HUES64 (cell line): ENCODE measurements around the gene SLC12A5.

ENCODE experiments used
- H3K27ac ChIP-seq: 2 replicates; pipeline ENCODE4 v1.7.0; 2013; ENCODE audit warnings: low read depth, low read length, inconsistent platforms
- H3K27me3 ChIP-seq: 2 replicates; pipeline ENCODE4 v1.6.1; 2013; ENCODE audit warnings: mild to moderate bottlenecking, low read length; ENCODE audit not compliant: insufficient read depth
- H3K36me3 ChIP-seq: 2 replicates; pipeline ENCODE4 v1.6.1; 2013; ENCODE audit warnings: mild to moderate bottlenecking, low read length; ENCODE audit not compliant: insufficient read depth
- H3K4me1 ChIP-seq: 2 replicates; pipeline ENCODE4 v1.6.1; 2013; ENCODE audit warnings: mild to moderate bottlenecking, low read length, moderate library complexity; ENCODE audit not compliant: insufficient read depth
- H3K4me3 ChIP-seq: 2 replicates; pipeline ENCODE4 v1.5.1; 2013; ENCODE audit warnings: mild to moderate bottlenecking, low read length, moderate library complexity
- H3K9ac ChIP-seq: 2 replicates; pipeline ENCODE4 v1.6.1; 2013; ENCODE audit warnings: mild to moderate bottlenecking, low read depth, low read length
- H3K9me3 ChIP-seq: 2 replicates; pipeline ENCODE4 v1.6.1; 2013; ENCODE audit warnings: low read depth, low read length; ENCODE audit not compliant: insufficient read depth
- WGBS: fragments of 150-250, 120-280 bp; methylation state at CpG from one replicate; pipeline ENCODE4 v1.1.7; 2013; ENCODE audit warnings: missing lambda C conversion rate; 5-methylcytosine and 5-hydroxymethylcytosine counted together

Gene SLC12A5

GRCh38 chr20:46046588-46047310 lies 17.7 kb downstream of the SLC12A5 start:
- Histone ChIP-seq H3K4me1 (no peaks in the 10 kb centered on the region), H3K27ac (no peak overlapping the region), H3K36me3 (no peaks in the 10 kb centered on the region), H3K27me3 (peaks cover 4% of the 10 kb centered on the region; the same call in 1 of the 2 replicates), H3K4me3 (no peak overlapping the region), H3K9ac (no peak overlapping the region), H3K9me3 (no peaks in the 10 kb centered on the region)
- 90% methylated on average over 8 of the region's 8 CpGs for WGBS

DNA sequence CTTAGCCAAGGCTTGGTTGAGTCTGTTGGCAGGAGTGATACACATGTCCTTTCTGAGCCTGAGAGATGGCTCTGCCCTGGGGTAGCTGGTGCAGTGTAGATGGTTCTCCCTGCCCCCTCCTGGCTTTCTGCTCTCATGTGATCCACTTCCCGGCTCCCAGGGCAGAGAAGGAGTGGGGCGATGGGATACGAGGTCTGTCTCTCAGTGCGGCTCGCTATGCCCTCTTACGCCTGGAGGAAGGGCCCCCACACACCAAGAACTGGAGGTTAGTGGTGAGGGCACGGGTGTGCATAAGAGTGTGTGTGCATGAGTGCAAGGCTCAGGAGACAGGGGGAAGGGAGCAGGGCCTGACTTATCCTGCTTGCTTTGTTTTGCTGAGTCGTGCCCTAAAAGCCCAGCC lies 18.8 kb downstream of the SLC12A5 start:
- Histone ChIP-seq H3K27me3 (no peaks in the 10 kb centered on the region), H3K9ac (no peak overlapping the region), H3K27ac (no peak overlapping the region), H3K36me3 (no peaks in the 10 kb centered on the region), H3K9me3 (no peaks in the 10 kb centered on the region), H3K4me1 (no peaks in the 10 kb centered on the region), H3K4me3 (no peak overlapping the region)
- 79% methylated on average over 8 of the region's 8 CpGs for WGBS

DNA sequence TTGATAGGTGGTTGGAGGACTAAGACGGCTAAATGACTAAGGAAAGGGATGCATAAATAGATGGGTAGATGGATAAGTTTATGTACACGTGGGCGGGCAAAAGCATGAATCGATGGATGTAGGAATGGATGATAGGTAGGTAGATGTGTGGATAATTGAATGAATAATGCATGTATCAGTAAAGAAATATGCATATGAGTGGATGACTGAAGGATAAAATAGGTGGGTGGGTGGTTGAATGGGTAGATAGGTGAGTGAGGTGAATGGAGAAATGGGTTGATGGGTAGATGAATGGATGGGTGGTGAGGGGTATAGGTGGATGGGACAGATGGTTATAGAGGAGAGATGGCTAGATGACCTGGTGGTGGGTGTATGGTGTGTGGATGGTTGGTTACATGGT lies 20.2 kb downstream of the SLC12A5 start:
- Histone ChIP-seq H3K4me3 (no peak overlapping the region), H3K27me3 (peaks cover 8% of the 10 kb centered on the region), H3K36me3 (no peaks in the 10 kb centered on the region), H3K9ac (no peak overlapping the region), H3K4me1 (no peaks in the 10 kb centered on the region), H3K9me3 (no peaks in the 10 kb centered on the region), H3K27ac (no peak overlapping the region)
- WGBS = 89% methylated on average over 4 of the region's 4 CpGs

DNA sequence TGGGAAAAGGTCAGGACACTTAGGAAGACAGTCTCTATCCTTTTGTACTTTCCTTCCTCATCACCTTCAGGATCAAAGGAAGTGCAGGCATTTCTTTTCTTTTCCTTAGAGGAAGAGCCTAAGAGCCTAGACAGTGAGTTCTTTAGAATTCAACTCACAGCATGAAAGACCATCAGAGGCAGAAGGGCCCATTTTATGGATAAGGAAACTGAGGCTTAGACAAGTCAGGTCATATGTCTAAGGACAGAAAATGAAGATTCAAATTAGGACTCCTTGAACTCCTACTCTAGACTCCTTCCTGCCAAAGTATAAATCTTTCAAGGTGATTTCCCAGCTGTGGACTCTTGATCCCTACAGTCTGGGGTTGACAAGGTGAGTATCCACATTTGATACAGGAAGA lies 20.8 kb downstream of the SLC12A5 start:
- H3K27me3 ChIP-seq = peaks cover 14% of the 10 kb centered on the region

GRCh38 chr20:46050444-46050843 lies 21.4 kb downstream of the SLC12A5 start:
- no peaks in the 10 kb centered on the region for H3K4me1 ChIP-seq
- no peaks in the 10 kb centered on the region for H3K36me3 ChIP-seq
- no peaks in the 10 kb centered on the region for H3K9me3 ChIP-seq
- H3K4me3 ChIP-seq = no peak overlapping the region
- no peak overlapping the region for H3K27ac ChIP-seq
- peaks cover 20% of the 10 kb centered on the region for H3K27me3 ChIP-seq
- H3K9ac ChIP-seq = no peak overlapping the region
- 70% methylated on average over 10 of the region's 10 CpGs for WGBS

More for the DNA sequence above, 20.8 kb downstream of the SLC12A5 start:
- no peak overlapping the region for H3K4me3 ChIP-seq
- no peaks in the 10 kb centered on the region for H3K9me3 ChIP-seq
- H3K27ac ChIP-seq = no peak overlapping the region
- no peak overlapping the region for H3K9ac ChIP-seq
- H3K36me3 ChIP-seq = no peaks in the 10 kb centered on the region
- no peaks in the 10 kb centered on the region for H3K4me1 ChIP-seq

DNA sequence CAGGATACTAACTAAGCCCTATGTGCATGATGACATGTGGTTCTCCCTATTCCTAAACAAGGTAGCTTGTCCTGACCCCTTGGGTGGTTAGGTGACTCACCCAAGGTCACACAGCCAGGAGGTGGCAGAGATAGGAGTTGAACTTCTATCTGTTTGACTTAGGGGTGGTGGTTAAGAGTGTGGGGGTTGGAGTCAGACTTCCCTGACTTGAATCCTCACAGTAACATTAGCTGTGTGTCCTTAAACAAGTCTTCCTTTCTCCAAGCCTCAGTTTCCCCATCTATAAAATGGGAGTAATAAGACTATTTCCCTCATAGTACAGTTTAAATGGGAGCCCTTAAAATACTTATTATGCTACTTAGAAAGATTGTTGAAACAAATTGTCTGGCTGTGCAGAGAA lies 21.9 kb downstream of the SLC12A5 start:
- Histone ChIP-seq H3K4me3 (no peak overlapping the region), H3K27ac (no peak overlapping the region), H3K9ac (no peak overlapping the region), H3K9me3 (no peaks in the 10 kb centered on the region), H3K36me3 (no peaks in the 10 kb centered on the region), H3K4me1 (no peaks in the 10 kb centered on the region), H3K27me3 (peaks cover 25% of the 10 kb centered on the region)

DNA sequence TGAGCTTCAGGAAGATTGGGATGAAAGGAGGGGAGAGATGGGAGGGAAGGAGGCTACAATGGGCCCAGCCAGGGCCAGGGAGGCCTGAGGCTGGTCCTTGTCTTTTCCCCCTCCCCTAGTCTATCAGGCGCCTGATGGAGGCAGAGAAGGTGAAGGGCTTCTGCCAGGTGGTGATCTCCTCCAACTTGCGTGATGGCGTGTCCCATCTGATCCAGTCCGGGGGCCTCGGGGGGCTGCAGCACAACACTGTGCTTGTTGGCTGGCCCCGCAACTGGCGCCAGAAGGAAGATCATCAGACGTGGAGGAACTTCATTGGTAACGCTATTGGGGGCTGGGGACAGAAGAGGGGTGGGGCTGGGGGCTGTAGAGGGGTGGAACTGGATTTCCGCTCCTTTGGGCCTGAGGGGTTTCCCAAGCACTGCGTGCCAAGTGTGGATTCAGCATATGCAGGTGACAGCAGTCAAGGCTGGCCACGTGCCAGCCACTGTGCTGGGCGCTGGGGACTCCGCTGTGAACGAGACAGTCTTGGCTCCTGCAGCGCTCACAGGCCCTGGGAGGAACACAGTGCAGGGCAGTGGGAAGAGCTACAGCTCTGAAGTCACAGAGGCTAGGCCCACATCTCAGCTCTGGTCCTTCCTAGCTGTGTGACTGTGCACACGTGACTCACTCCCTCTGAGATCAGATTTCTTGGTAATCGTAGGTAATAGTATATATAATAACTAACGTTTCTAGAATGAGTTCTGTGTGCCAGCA lies 22.7 kb downstream of the SLC12A5 start:
- Histone ChIP-seq H3K36me3 (no peaks in the 10 kb centered on the region), H3K9ac (no peak overlapping the region), H3K27me3 (peaks cover 33% of the 10 kb centered on the region), H3K27ac (no peak overlapping the region), H3K4me1 (no peaks in the 10 kb centered on the region), H3K9me3 (no peaks in the 10 kb centered on the region), H3K4me3 (no peak overlapping the region)
- WGBS = 82% methylated on average over 19 of the region's 19 CpGs

GRCh38 chr20:46053416-46053815 lies 24.4 kb downstream of the SLC12A5 start:
- Histone ChIP-seq H3K9ac (no peak overlapping the region), H3K4me1 (no peaks in the 10 kb centered on the region), H3K27ac (no peak overlapping the region), H3K4me3 (no peak overlapping the region), H3K36me3 (no peaks in the 10 kb centered on the region), H3K27me3 (peaks cover 50% of the 10 kb centered on the region), H3K9me3 (no peaks in the 10 kb centered on the region)
- WGBS = 92% methylated on average over 8 of the region's 8 CpGs

GRCh38 chr20:46054606-46055005 lies 25.6 kb downstream of the SLC12A5 start:
- no peaks in the 10 kb centered on the region for H3K36me3 ChIP-seq
- H3K27me3 ChIP-seq = peaks cover 62% of the 10 kb centered on the region
- 49% methylated on average over 6 of the region's 6 CpGs for WGBS
- H3K27ac ChIP-seq = no peak overlapping the region
- peaks cover 3% of the 10 kb centered on the region for H3K4me1 ChIP-seq
- no peak overlapping the region for H3K4me3 ChIP-seq
- no peak overlapping the region for H3K9ac ChIP-seq
- no peaks in the 10 kb centered on the region for H3K9me3 ChIP-seq

DNA sequence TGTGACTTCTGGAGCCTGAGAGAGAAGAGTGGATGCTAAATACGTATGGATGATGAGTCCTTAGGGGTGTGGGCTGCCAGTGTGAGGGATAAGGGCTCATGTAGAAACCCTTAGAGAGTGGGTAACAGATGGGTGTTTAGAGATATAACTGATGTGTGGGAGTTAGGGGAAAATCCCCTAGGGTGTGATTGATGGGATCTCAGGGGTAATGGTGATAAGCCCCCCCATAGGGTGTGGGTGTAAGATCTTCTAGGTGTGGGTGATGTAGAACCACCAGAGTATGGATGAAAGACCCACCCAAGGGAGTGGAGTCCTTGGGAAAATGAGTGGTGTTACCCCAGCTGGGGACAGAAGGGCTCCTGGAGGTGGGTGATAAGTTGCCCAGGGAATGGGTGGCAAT lies 26.3 kb downstream of the SLC12A5 start:
- H3K27me3 ChIP-seq = peaks cover 66% of the 10 kb centered on the region
- no peaks in the 10 kb centered on the region for H3K36me3 ChIP-seq
- no peak overlapping the region for H3K27ac ChIP-seq
- H3K4me3 ChIP-seq = no peak overlapping the region
- 42% methylated on average over 1 of the region's 1 CpG for WGBS
- H3K9ac ChIP-seq = no peak overlapping the region
- no peaks in the 10 kb centered on the region for H3K9me3 ChIP-seq
- H3K4me1 ChIP-seq = peaks cover 5% of the 10 kb centered on the region

GRCh38 chr20:46056027-46056833 lies 27.2 kb downstream of the SLC12A5 start:
- H3K4me3 ChIP-seq = no peak overlapping the region
- 74% methylated on average over 15 of the region's 15 CpGs for WGBS
- no peaks in the 10 kb centered on the region for H3K9me3 ChIP-seq
- no peak overlapping the region for H3K27ac ChIP-seq
- no peak overlapping the region for H3K9ac ChIP-seq
- peaks cover 66% of the 10 kb centered on the region for H3K27me3 ChIP-seq
- peaks cover 5% of the 10 kb centered on the region for H3K4me1 ChIP-seq
- H3K36me3 ChIP-seq = peaks cover 7% of the 10 kb centered on the region
